DMS153 treated with DMSO at 0.1 percent for 48 hours (cell line): ENCODE data around the gene ACKR2.

Source experiments
- DNase-seq: peaks from one replicate; lab custom pipeline; 2025; ENCODE audit not compliant: unreplicated experiment; lab: John Stamatoyannopoulos, UW

Gene ACKR2

GRCh38 chr3:42884324-42884723 lies 75.1 kb downstream of the ACKR2 start:
- DNase-seq: no peak

GRCh38 chr3:42886294-42886822 lies 77.1 kb downstream of the ACKR2 start:
- DNase-seq: no peak

GRCh38 chr3:42887084-42887483 lies 77.8 kb downstream of the ACKR2 start:
- DNase-seq: no peak

GRCh38 chr3:42891042-42891441 lies 81.8 kb downstream of the ACKR2 start:
- DNase-seq: no peak

- DNase-seq: no peak
Measured at GRCh38 chr3:42892169-42892568, 82.9 kb downstream of the ACKR2 start.

GRCh38 chr3:42892807-42893206 lies 83.6 kb downstream of the ACKR2 start:
- no peak for DNase-seq

- DNase-seq: no peak
Measured at GRCh38 chr3:42894698-42895579, 85.7 kb downstream of the ACKR2 start.

- DNase-seq: no peak
Measured at GRCh38 chr3:42895580-42895868, 86.3 kb downstream of the ACKR2 start.

- no peak for DNase-seq
Measured at GRCh38 chr3:42898896-42899675, 89.8 kb downstream of the ACKR2 start.

- no peak for DNase-seq
Measured at GRCh38 chr3:42900226-42901072, 91.2 kb downstream of the ACKR2 start.

GRCh38 chr3:42901073-42901415 lies 91.8 kb downstream of the ACKR2 start:
- no peak for DNase-seq

GRCh38 chr3:42902257-42902656 lies 93.0 kb downstream of the ACKR2 start:
- no peak for DNase-seq

GRCh38 chr3:42904076-42904475 lies 94.8 kb downstream of the ACKR2 start:
- no peak for DNase-seq

GRCh38 chr3:42905740-42906069 lies 96.5 kb downstream of the ACKR2 start:
- DNase-seq: no peak

- DNase-seq: no peak
Measured at GRCh38 chr3:42906070-42906847, 97.0 kb downstream of the ACKR2 start, which contains the start of gene ZNF662. Gene ZNF662 (plus strand): TSS chr3:42906142. CDS start chr3:42908115, 1,973 bp downstream.

GRCh38 chr3:42906848-42907183 lies 97.6 kb downstream of the ACKR2 start:
- DNase-seq: no peak

- no peak for DNase-seq
Measured at GRCh38 chr3:42908675-42909074, 99.4 kb downstream of the ACKR2 start.

GRCh38 chr3:42911551-42911950 lies 102.3 kb downstream of the ACKR2 start:
- no peak for DNase-seq

GRCh38 chr3:42914771-42915515 lies 105.7 kb downstream of the ACKR2 start:
- DNase-seq: no peak
